ENCODE data around the gene GANAB.
"Not testable (repeated sequence)": the region's sequence is repeated elsewhere in the genome, so short reads cannot be mapped to it uniquely, and the experiment has no call there.

GANAB gene

GRCh38 chr11:62621567-62622470, 24.6 kb downstream of the GANAB start, which contains the start of gene B3GAT3:
TSS of gene B3GAT3 (minus strand) at chr11:62621986. CDS start at chr11:62621947, 39 bp downstream.
- peak; percentile 100 for DNase-seq (ENCODE audit: extremely low read depth, insufficient read length)
- H3K36me3 ChIP-seq (ENCODE audit: control insufficient read depth, insufficient read depth, low read length): peaks cover 13% of the 10 kb centered on the region
- peak within 1 kb of the TSS; percentile 99 for H3K4me3 ChIP-seq (replicated peaks; ENCODE audit: low read depth, low read length)
- H3K27me3 ChIP-seq (replicated peaks; ENCODE audit: control insufficient read depth, insufficient read depth, low read length): no peaks in the 10 kb centered on the region
- no peak for TF ChIP-seq CTCF (IDR thresholded peaks at IDR 0.05; ENCODE audit: insufficient read depth, low read length, poor library complexity, severe bottlenecking)

- TF ChIP-seq CTCF (IDR thresholded peaks at IDR 0.05; ENCODE audit: insufficient read depth, low read length, poor library complexity, severe bottlenecking): no peak
- Histone ChIP-seq H3K27me3 (replicated peaks; ENCODE audit: control insufficient read depth, insufficient read depth, low read length) (no peaks in the 10 kb centered on the region), H3K4me3 (replicated peaks; ENCODE audit: low read depth, low read length) (peak overlapping the region; percentile 99), H3K36me3 (ENCODE audit: control insufficient read depth, insufficient read depth, low read length) (peaks cover 11% of the 10 kb centered on the region)
- DNase-seq (ENCODE audit: extremely low read depth, insufficient read length): no peak
These were observed 25.3 kb downstream of the GANAB start for GRCh38 chr11:62621027-62621566.

GRCh38 chr11:62616957-62617356, 29.5 kb downstream of the GANAB start:
- not testable (repeated sequence) for H3K4me3 ChIP-seq (replicated peaks; ENCODE audit: low read depth, low read length); DNase-seq (ENCODE audit: extremely low read depth, insufficient read length)

GRCh38 chr11:62615521-62615920, 30.9 kb downstream of the GANAB start:
- TF ChIP-seq CTCF (IDR thresholded peaks at IDR 0.05; ENCODE audit: insufficient read depth, low read length, poor library complexity, severe bottlenecking): no peak
- Histone ChIP-seq H3K36me3 (ENCODE audit: control insufficient read depth, insufficient read depth, low read length) (peaks cover 7% of the 10 kb centered on the region), H3K27me3 (replicated peaks; ENCODE audit: control insufficient read depth, insufficient read depth, low read length) (no peaks in the 10 kb centered on the region), H3K4me3 (replicated peaks; ENCODE audit: low read depth, low read length) (no peak overlapping the region)
- no peak for DNase-seq (ENCODE audit: extremely low read depth, insufficient read length)

More at GRCh38 chr11:62616957-62617356, 29.5 kb downstream of the GANAB start:
- not testable (repeated sequence) for H3K27me3 ChIP-seq (replicated peaks; ENCODE audit: control insufficient read depth, insufficient read depth, low read length); H3K36me3 ChIP-seq (ENCODE audit: control insufficient read depth, insufficient read depth, low read length)

- TF ChIP-seq CTCF (IDR thresholded peaks at IDR 0.05; ENCODE audit: insufficient read depth, low read length, poor library complexity, severe bottlenecking): no peak
- no peak for DNase-seq (ENCODE audit: extremely low read depth, insufficient read length)
- no peak overlapping the region for H3K4me3 ChIP-seq (replicated peaks; ENCODE audit: low read depth, low read length)
These were observed 32.1 kb downstream of the GANAB start for GRCh38 chr11:62614275-62614674.

GRCh38 chr11:62613291-62613778, 33.1 kb downstream of the GANAB start:
- peak overlapping the region; percentile 84 for H3K4me3 ChIP-seq (replicated peaks; ENCODE audit: low read depth, low read length)
- no peaks in the 10 kb centered on the region for H3K27me3 ChIP-seq (replicated peaks; ENCODE audit: control insufficient read depth, insufficient read depth, low read length)
- no peak for DNase-seq (ENCODE audit: extremely low read depth, insufficient read length)
- peaks cover 7% of the 10 kb centered on the region for H3K36me3 ChIP-seq (ENCODE audit: control insufficient read depth, insufficient read depth, low read length)
- TF ChIP-seq CTCF (IDR thresholded peaks at IDR 0.05; ENCODE audit: insufficient read depth, low read length, poor library complexity, severe bottlenecking): no peak

More at GRCh38 chr11:62614275-62614674, 32.1 kb downstream of the GANAB start:
- H3K27me3 ChIP-seq (replicated peaks; ENCODE audit: control insufficient read depth, insufficient read depth, low read length): no peaks in the 10 kb centered on the region
- peaks cover 7% of the 10 kb centered on the region for H3K36me3 ChIP-seq (ENCODE audit: control insufficient read depth, insufficient read depth, low read length)

All from GM06990 (cell line).